Epithelial cell of esophagus (primary cell): ENCODE results near the gene IL23R.
A peak's percentile ranks its signal among the peaks of the same experiment; 100 is the strongest.

Experiments used
- DNase-seq: peaks from one replicate; pipeline ENCODE4 v3.0.0; 2010; ENCODE audit warnings: low read depth
- H3K4me3 ChIP-seq: 2 replicates; pipeline ENCODE4 v1.5.1; 2011; ENCODE audit warnings: mild to moderate bottlenecking, low read length, control low read depth
- CTCF ChIP-seq: IDR thresholded peaks from 2 replicates; pipeline ENCODE4 v1.5.1; 2011; ENCODE audit warnings: low read depth, mild to moderate bottlenecking, low read length, control low read depth, inconsistent platforms; ENCODE audit not compliant: insufficient read depth; ENCODE audit errors: missing control alignments

Gene IL23R

GRCh38 chr1:67214420-67215174 is 48.3 kb downstream of the IL23R start:
- H3K4me3 ChIP-seq = no peak overlapping the region
- TF ChIP-seq CTCF = peak; percentile 74
- DNase-seq = peak; percentile 57

GRCh38 chr1:67216401-67216800 is 50.1 kb downstream of the IL23R start:
- TF ChIP-seq CTCF = no peak
- no peak for DNase-seq
- no peak overlapping the region for H3K4me3 ChIP-seq

GRCh38 chr1:67217417-67217816 is 51.2 kb downstream of the IL23R start:
- DNase-seq = no peak
- H3K4me3 ChIP-seq = no peak overlapping the region
- TF ChIP-seq CTCF = no peak

- H3K4me3 ChIP-seq = no peak overlapping the region
- no peak for TF ChIP-seq CTCF
- DNase-seq = no peak
Measured at GRCh38 chr1:67217938-67218337, 51.7 kb downstream of the IL23R start.

- TF ChIP-seq CTCF = no peak
- no peak overlapping the region for H3K4me3 ChIP-seq
- DNase-seq = no peak
Measured at GRCh38 chr1:67224856-67225255, 58.6 kb downstream of the IL23R start.

- no peak for TF ChIP-seq CTCF
- DNase-seq = no peak
- H3K4me3 ChIP-seq = no peak overlapping the region
Measured at GRCh38 chr1:67226688-67227087, 60.4 kb downstream of the IL23R start.

GRCh38 chr1:67227196-67227595 is 60.9 kb downstream of the IL23R start:
- H3K4me3 ChIP-seq = no peak overlapping the region
- peak; percentile 85 for DNase-seq
- TF ChIP-seq CTCF = no peak
